ENCODE measurements around the gene NEK4. TPM values are rescaled to one million over a fixed set of nuclear protein-coding genes. Genes with fewer than 3 reads are reported as not detected.
"Not testable (repeated sequence)": the region's sequence is repeated elsewhere in the genome, so short reads cannot be mapped to it uniquely, and the experiment has no call there.

NEK4 gene
- total RNA-seq, 5 donors from 2014 or later (not counting 1 experiment from before 2014, with no cell fraction given), result 14.1 to 23.9 (median 22.2) TPM

DNA sequence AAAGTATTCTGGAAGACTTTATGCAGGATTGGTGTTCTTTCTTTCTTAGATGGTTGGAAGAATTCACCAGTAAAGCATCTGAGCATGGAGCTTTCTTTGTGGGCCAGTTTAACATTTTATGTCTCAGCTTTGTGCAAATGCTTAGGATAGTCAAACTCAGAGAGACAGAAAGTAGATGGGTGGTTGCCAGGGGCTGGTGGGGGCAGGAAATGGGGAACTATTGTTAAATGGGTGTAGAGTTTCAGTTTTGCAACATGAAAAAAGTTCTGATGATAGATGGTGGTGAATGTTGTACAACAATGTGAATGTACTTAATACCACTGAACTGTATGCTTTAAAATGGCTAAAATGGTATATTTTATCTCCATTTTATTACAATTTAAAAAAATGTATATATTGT, 40.1 kb downstream of the NEK4 start:
- no peak overlapping the region for H3K27ac ChIP-seq (ENCODE audit: low read length)
- Mint-ChIP-seq H3K36me3 (peaks cover 64% of the 10 kb centered on the region), H3K9me3 (peaks cover 0 to 22% (median 14%) of the 10 kb centered on the region in 3 donors), H3K27me3 (no peaks in the 10 kb centered on the region), H3K4me3 (no peak overlapping the region), H3K27ac (peak overlapping the region; percentile 1 to 41), H3K4me1 (peaks cover 6 to 8% (median 7%) of the 10 kb centered on the region in 3 donors)
- no peaks in the 10 kb centered on the region for H3K27me3 ChIP-seq (replicated peaks in 1 of 2; ENCODE audit: control insufficient read depth in 2 of 2, extremely low read depth in 1 of 2, insufficient read depth in 2 of 2, low read length in 1 of 2)
- peaks cover 5 to 32% of the 10 kb centered on the region in 2 donors for H3K36me3 ChIP-seq (ENCODE audit: control insufficient read depth in 2 of 2, extremely low read depth in 1 of 2, insufficient read depth in 1 of 2, low read length in 1 of 2)
- H3K9me3 ChIP-seq, result peaks cover 6% of the 10 kb centered on the region
- no peak for DNase-seq
- POLR2A ChIA-PET, result no interaction called here
- ATAC-seq (replicated peaks in 1 of 4), result no peak
- H3K4me3 ChIP-seq (ENCODE audit: control insufficient read depth in 1 of 2, extremely low read depth in 1 of 2, low read length in 1 of 2), result no peak overlapping the region
- H3K4me1 ChIP-seq (ENCODE audit: control insufficient read depth in 1 of 2, extremely low read depth in 1 of 2, insufficient read depth in 2 of 2, low read length in 2 of 2), result no peaks in the 10 kb centered on the region
- CTCF ChIA-PET, result no interaction called here

DNA sequence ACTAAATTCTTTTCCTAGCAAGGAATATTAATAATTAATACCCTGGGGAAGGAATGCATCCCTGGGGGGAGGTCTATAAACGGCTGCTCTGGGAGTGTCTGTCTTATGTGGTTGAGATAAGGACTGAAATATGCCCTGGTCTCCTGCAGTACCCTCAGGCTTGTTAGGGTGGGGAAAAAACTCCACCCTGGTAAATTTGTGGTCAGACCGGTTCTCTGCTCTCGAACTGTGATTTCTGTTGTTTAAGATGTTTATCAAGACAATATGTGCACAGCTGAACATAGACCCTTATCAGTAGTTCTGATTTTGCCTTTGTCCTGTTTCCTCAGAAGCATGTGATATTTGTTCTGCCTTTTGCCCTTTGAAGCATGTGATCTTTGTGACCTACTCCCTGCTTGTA, 42.0 kb downstream of the NEK4 start:
- POLR2A ChIA-PET, result not testable (repeated sequence)
- H3K9me3 Mint-ChIP-seq, result peaks cover 0 to 22% (median 14%) of the 10 kb centered on the region in 3 donors

GRCh38 chr3:52724511-52724910, 46.2 kb downstream of the NEK4 start:
- ChIA-PET CTCF (no interaction called here), POLR2A (interaction anchor here in 1 of 2 donors (0.6 kb wide), 1 partner anchor 73 kb away, joined by 3 read pairs; no protein-coding TSS in a partner anchor)
- Histone ChIP-seq H3K4me3 (ENCODE audit: control insufficient read depth in 1 of 2, extremely low read depth in 1 of 2, low read length in 1 of 2) (no peak overlapping the region), H3K27me3 (replicated peaks in 1 of 2; ENCODE audit: control insufficient read depth in 2 of 2, extremely low read depth in 1 of 2, insufficient read depth in 2 of 2, low read length in 1 of 2) (no peaks in the 10 kb centered on the region), H3K9me3 (no peaks in the 10 kb centered on the region), H3K4me1 (ENCODE audit: control insufficient read depth in 1 of 2, extremely low read depth in 1 of 2, insufficient read depth in 2 of 2, low read length in 2 of 2) (peaks cover 12 to 19% of the 10 kb centered on the region in 2 experiments), H3K27ac (ENCODE audit: low read length) (no peak overlapping the region), H3K36me3 (ENCODE audit: control insufficient read depth in 2 of 2, extremely low read depth in 1 of 2, insufficient read depth in 1 of 2, low read length in 1 of 2) (no peaks in the 10 kb centered on the region)
- Mint-ChIP-seq H3K4me3 (no peak overlapping the region), H3K9me3 (peaks cover 0 to 7% (median 7%) of the 10 kb centered on the region in 3 donors), H3K4me1 (peaks cover 27 to 29% (median 28%) of the 10 kb centered on the region in 3 donors), H3K27ac (peak overlapping the region in 1 of 2 donors; percentile 28), H3K36me3 (peaks cover 17% of the 10 kb centered on the region), H3K27me3 (no peaks in the 10 kb centered on the region)
- DNase-seq (no peak), ATAC-seq (replicated peaks in 1 of 4) (no peak)
- WGBS (ENCODE audit: insufficient coverage), result no CpG with 5 or more reads among the region's 1 CpG

More for the DNA sequence above, 42.0 kb downstream of the NEK4 start:
- H3K4me3 Mint-ChIP-seq; H3K27ac ChIP-seq (ENCODE audit: low read length); DNase-seq; H3K27ac Mint-ChIP-seq; H3K4me3 ChIP-seq (ENCODE audit: control insufficient read depth in 1 of 2, extremely low read depth in 1 of 2, low read length in 1 of 2); H3K27me3 ChIP-seq (replicated peaks in 1 of 2; ENCODE audit: control insufficient read depth in 2 of 2, extremely low read depth in 1 of 2, insufficient read depth in 2 of 2, low read length in 1 of 2); ATAC-seq (replicated peaks in 1 of 4); H3K4me1 ChIP-seq (ENCODE audit: control insufficient read depth in 1 of 2, extremely low read depth in 1 of 2, insufficient read depth in 2 of 2, low read length in 2 of 2); CTCF ChIA-PET; H3K4me1 Mint-ChIP-seq; H3K27me3 Mint-ChIP-seq; H3K9me3 ChIP-seq: not testable (repeated sequence)
- WGBS (ENCODE audit: insufficient coverage), result no CpG with 5 or more reads among the region's 3 CpGs
- H3K36me3 Mint-ChIP-seq, result peaks cover 51% of the 10 kb centered on the region
- H3K36me3 ChIP-seq (ENCODE audit: control insufficient read depth in 2 of 2, extremely low read depth in 1 of 2, insufficient read depth in 1 of 2, low read length in 1 of 2), result peaks cover 5 to 22% of the 10 kb centered on the region in 2 donors

GRCh38 chr3:52723935-52724334, 46.8 kb downstream of the NEK4 start:
- peaks cover 12 to 19% of the 10 kb centered on the region in 2 experiments for H3K4me1 ChIP-seq (ENCODE audit: control insufficient read depth in 1 of 2, extremely low read depth in 1 of 2, insufficient read depth in 2 of 2, low read length in 2 of 2)
- no peaks in the 10 kb centered on the region for H3K9me3 ChIP-seq
- H3K27me3 Mint-ChIP-seq, result no peaks in the 10 kb centered on the region
- DNase-seq, result no peak
- no peak overlapping the region for H3K27ac ChIP-seq (ENCODE audit: low read length)
- no peak for ATAC-seq (replicated peaks in 1 of 4)
- H3K27me3 ChIP-seq (replicated peaks in 1 of 2; ENCODE audit: control insufficient read depth in 2 of 2, extremely low read depth in 1 of 2, insufficient read depth in 2 of 2, low read length in 1 of 2), result no peaks in the 10 kb centered on the region
- H3K36me3 Mint-ChIP-seq, result peaks cover 17% of the 10 kb centered on the region
- peaks cover 28 to 29% (median 29%) of the 10 kb centered on the region in 3 donors for H3K4me1 Mint-ChIP-seq
- peaks cover 0 to 5% (median 4%) of the 10 kb centered on the region in 3 donors for H3K9me3 Mint-ChIP-seq
- no CpG with 5 or more reads among the region's 5 CpGs for WGBS (ENCODE audit: insufficient coverage)
- POLR2A ChIA-PET, result no interaction called here
- H3K27ac Mint-ChIP-seq, result no peak overlapping the region
- H3K36me3 ChIP-seq (ENCODE audit: control insufficient read depth in 2 of 2, extremely low read depth in 1 of 2, insufficient read depth in 1 of 2, low read length in 1 of 2), result peaks cover 0 to 2% of the 10 kb centered on the region in 2 donors
- CTCF ChIA-PET, result no interaction called here
- H3K4me3 Mint-ChIP-seq, result no peak overlapping the region
- H3K4me3 ChIP-seq (ENCODE audit: control insufficient read depth in 1 of 2, extremely low read depth in 1 of 2, low read length in 1 of 2), result no peak overlapping the region

GRCh38 chr3:52722491-52722890, 48.2 kb downstream of the NEK4 start:
- 100% methylated on average over 4 of the region's 7 CpGs for WGBS (ENCODE audit: insufficient coverage)

GRCh38 chr3:52721730-52722008, 49.1 kb downstream of the NEK4 start:
- Mint-ChIP-seq H3K27ac (peak overlapping the region; percentile 78 to 94), H3K9me3 (peaks cover 0 to 3% (median 0%) of the 10 kb centered on the region in 3 donors), H3K36me3 (peaks cover 6% of the 10 kb centered on the region), H3K27me3 (no peaks in the 10 kb centered on the region), H3K4me3 (peak overlapping the region in 1 of 3 donors; percentile 37), H3K4me1 (peaks cover 29 to 30% (median 29%) of the 10 kb centered on the region in 3 donors)
- no peak for DNase-seq
- Histone ChIP-seq H3K4me3 (ENCODE audit: control insufficient read depth in 1 of 2, extremely low read depth in 1 of 2, low read length in 1 of 2) (no peak overlapping the region), H3K4me1 (ENCODE audit: control insufficient read depth in 1 of 2, extremely low read depth in 1 of 2, insufficient read depth in 2 of 2, low read length in 2 of 2) (peaks cover 12 to 19% of the 10 kb centered on the region in 2 experiments), H3K27ac (ENCODE audit: low read length) (peak overlapping the region; percentile 53), H3K9me3 (no peaks in the 10 kb centered on the region), H3K27me3 (replicated peaks in 1 of 2; ENCODE audit: control insufficient read depth in 2 of 2, extremely low read depth in 1 of 2, insufficient read depth in 2 of 2, low read length in 1 of 2) (no peaks in the 10 kb centered on the region), H3K36me3 (ENCODE audit: control insufficient read depth in 2 of 2, extremely low read depth in 1 of 2, insufficient read depth in 1 of 2, low read length in 1 of 2) (peaks cover 0 to 3% of the 10 kb centered on the region in 2 donors)
- WGBS (ENCODE audit: insufficient coverage), result 82% methylated on average over 1 of the region's 1 CpG
- CTCF ChIA-PET, result no interaction called here
- POLR2A ChIA-PET, result no interaction called here
- ATAC-seq (replicated peaks in 1 of 4), result no peak

More at GRCh38 chr3:52722491-52722890, 48.2 kb downstream of the NEK4 start:
- peaks cover 0 to 3% (median 0%) of the 10 kb centered on the region in 3 donors for H3K9me3 Mint-ChIP-seq
- DNase-seq (no peak), ATAC-seq (replicated peaks in 1 of 4) (no peak)
- peaks cover 29% of the 10 kb centered on the region in 3 donors for H3K4me1 Mint-ChIP-seq
- H3K27me3 ChIP-seq (replicated peaks in 1 of 2; ENCODE audit: control insufficient read depth in 2 of 2, extremely low read depth in 1 of 2, insufficient read depth in 2 of 2, low read length in 1 of 2), result no peaks in the 10 kb centered on the region
- H3K36me3 Mint-ChIP-seq, result peaks cover 7% of the 10 kb centered on the region
- H3K4me3 Mint-ChIP-seq, result no peak overlapping the region
- POLR2A ChIA-PET, result no interaction called here
- CTCF ChIA-PET, result no interaction called here
- peaks cover 12 to 19% of the 10 kb centered on the region in 2 experiments for H3K4me1 ChIP-seq (ENCODE audit: control insufficient read depth in 1 of 2, extremely low read depth in 1 of 2, insufficient read depth in 2 of 2, low read length in 2 of 2)
- H3K4me3 ChIP-seq (ENCODE audit: control insufficient read depth in 1 of 2, extremely low read depth in 1 of 2, low read length in 1 of 2), result no peak overlapping the region
- H3K9me3 ChIP-seq, result no peaks in the 10 kb centered on the region
- peak overlapping the region; percentile 78 to 94 for H3K27ac Mint-ChIP-seq
- peaks cover 0 to 3% of the 10 kb centered on the region in 2 donors for H3K36me3 ChIP-seq (ENCODE audit: control insufficient read depth in 2 of 2, extremely low read depth in 1 of 2, insufficient read depth in 1 of 2, low read length in 1 of 2)
- H3K27ac ChIP-seq (ENCODE audit: low read length), result no peak overlapping the region
- no peaks in the 10 kb centered on the region for H3K27me3 Mint-ChIP-seq

Measured in T-cell (primary cell).